ENCODE results near the gene PEX14. TPM values are rescaled to one million over a fixed set of nuclear protein-coding genes. Genes with fewer than 3 reads are reported as not detected.
A peak's percentile ranks its signal among the peaks of the same experiment; 100 is the strongest.

Gene PEX14
- total RNA-seq, 1 experiment from 2014 or later = 27.3 TPM

- ATAC-seq (peak; percentile 67), DNase-seq (ENCODE audit: low spot score) (peak; percentile 29)
- ChIA-PET POLR2A (no interaction called here), CTCF (interaction anchor here (0.7 to 4.5 kb wide), 17 partner anchors 11 to 529 kb away, joined by 3 to 48 read pairs (median 8); partner anchors contain the start of genes CASZ1 and CENPS)
- no peaks in the 10 kb centered on the region for H3K27me3 Mint-ChIP-seq (ENCODE audit: low read depth)
- no peaks in the 10 kb centered on the region for H3K9me3 Mint-ChIP-seq
- H3K4me3 Mint-ChIP-seq = no peak overlapping the region
- H3K27ac Mint-ChIP-seq = peak overlapping the region; percentile 92
- TF ChIP-seq, protein P1, sequence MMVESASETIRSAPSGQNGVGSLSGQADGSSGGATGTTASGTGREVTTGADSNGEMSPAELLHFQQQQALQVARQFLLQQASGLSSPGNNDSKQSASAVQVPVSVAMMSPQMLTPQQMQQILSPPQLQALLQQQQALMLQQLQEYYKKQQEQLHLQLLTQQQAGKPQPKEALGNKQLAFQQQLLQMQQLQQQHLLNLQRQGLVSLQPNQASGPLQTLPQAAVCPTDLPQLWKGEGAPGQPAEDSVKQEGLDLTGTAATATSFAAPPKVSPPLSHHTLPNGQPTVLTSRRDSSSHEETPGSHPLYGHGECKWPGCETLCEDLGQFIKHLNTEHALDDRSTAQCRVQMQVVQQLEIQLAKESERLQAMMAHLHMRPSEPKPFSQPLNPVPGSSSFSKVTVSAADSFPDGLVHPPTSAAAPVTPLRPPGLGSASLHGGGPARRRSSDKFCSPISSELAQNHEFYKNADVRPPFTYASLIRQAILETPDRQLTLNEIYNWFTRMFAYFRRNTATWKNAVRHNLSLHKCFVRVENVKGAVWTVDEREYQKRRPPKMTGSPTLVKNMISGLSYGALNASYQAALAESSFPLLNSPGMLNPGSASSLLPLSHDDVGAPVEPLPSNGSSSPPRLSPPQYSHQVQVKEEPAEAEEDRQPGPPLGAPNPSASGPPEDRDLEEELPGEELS (CRISPR knock-in tag; IDR thresholded peaks at IDR 0.05) = no peak
- TF ChIP-seq, protein P2, sequence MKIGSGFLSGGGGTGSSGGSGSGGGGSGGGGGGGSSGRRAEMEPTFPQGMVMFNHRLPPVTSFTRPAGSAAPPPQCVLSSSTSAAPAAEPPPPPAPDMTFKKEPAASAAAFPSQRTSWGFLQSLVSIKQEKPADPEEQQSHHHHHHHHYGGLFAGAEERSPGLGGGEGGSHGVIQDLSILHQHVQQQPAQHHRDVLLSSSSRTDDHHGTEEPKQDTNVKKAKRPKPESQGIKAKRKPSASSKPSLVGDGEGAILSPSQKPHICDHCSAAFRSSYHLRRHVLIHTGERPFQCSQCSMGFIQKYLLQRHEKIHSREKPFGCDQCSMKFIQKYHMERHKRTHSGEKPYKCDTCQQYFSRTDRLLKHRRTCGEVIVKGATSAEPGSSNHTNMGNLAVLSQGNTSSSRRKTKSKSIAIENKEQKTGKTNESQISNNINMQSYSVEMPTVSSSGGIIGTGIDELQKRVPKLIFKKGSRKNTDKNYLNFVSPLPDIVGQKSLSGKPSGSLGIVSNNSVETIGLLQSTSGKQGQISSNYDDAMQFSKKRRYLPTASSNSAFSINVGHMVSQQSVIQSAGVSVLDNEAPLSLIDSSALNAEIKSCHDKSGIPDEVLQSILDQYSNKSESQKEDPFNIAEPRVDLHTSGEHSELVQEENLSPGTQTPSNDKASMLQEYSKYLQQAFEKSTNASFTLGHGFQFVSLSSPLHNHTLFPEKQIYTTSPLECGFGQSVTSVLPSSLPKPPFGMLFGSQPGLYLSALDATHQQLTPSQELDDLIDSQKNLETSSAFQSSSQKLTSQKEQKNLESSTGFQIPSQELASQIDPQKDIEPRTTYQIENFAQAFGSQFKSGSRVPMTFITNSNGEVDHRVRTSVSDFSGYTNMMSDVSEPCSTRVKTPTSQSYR (CRISPR knock-in tag; IDR thresholded peaks at IDR 0.05) = no peak
- TF ChIP-seq, protein P3, sequence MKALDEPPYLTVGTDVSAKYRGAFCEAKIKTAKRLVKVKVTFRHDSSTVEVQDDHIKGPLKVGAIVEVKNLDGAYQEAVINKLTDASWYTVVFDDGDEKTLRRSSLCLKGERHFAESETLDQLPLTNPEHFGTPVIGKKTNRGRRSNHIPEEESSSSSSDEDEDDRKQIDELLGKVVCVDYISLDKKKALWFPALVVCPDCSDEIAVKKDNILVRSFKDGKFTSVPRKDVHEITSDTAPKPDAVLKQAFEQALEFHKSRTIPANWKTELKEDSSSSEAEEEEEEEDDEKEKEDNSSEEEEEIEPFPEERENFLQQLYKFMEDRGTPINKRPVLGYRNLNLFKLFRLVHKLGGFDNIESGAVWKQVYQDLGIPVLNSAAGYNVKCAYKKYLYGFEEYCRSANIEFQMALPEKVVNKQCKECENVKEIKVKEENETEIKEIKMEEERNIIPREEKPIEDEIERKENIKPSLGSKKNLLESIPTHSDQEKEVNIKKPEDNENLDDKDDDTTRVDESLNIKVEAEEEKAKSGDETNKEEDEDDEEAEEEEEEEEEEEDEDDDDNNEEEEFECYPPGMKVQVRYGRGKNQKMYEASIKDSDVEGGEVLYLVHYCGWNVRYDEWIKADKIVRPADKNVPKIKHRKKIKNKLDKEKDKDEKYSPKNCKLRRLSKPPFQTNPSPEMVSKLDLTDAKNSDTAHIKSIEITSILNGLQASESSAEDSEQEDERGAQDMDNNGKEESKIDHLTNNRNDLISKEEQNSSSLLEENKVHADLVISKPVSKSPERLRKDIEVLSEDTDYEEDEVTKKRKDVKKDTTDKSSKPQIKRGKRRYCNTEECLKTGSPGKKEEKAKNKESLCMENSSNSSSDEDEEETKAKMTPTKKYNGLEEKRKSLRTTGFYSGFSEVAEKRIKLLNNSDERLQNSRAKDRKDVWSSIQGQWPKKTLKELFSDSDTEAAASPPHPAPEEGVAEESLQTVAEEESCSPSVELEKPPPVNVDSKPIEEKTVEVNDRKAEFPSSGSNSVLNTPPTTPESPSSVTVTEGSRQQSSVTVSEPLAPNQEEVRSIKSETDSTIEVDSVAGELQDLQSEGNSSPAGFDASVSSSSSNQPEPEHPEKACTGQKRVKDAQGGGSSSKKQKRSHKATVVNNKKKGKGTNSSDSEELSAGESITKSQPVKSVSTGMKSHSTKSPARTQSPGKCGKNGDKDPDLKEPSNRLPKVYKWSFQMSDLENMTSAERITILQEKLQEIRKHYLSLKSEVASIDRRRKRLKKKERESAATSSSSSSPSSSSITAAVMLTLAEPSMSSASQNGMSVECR (CRISPR knock-in tag; IDR thresholded peaks at IDR 0.05; ENCODE audit: borderline replicate concordance) = no peak
- TF ChIP-seq, protein P4, sequence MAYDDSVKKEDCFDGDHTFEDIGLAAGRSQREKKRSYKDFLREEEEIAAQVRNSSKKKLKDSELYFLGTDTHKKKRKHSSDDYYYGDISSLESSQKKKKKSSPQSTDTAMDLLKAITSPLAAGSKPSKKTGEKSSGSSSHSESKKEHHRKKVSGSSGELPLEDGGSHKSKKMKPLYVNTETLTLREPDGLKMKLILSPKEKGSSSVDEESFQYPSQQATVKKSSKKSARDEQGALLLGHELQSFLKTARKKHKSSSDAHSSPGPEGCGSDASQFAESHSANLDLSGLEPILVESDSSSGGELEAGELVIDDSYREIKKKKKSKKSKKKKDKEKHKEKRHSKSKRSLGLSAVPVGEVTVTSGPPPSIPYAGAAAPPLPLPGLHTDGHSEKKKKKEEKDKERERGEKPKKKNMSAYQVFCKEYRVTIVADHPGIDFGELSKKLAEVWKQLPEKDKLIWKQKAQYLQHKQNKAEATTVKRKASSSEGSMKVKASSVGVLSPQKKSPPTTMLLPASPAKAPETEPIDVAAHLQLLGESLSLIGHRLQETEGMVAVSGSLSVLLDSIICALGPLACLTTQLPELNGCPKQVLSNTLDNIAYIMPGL (CRISPR knock-in tag; IDR thresholded peaks at IDR 0.05) = no peak
- no peak for TF ChIP-seq AFF4 (CRISPR knock-in tag; IDR thresholded peaks at IDR 0.05; ENCODE audit: borderline replicate concordance)
- no peaks in the 10 kb centered on the region for H3K36me3 Mint-ChIP-seq
- peaks cover 42% of the 10 kb centered on the region for H3K4me1 Mint-ChIP-seq
Observed at GRCh38 chr1:10508511-10508951, 33.8 kb downstream of the PEX14 start.

DNA sequence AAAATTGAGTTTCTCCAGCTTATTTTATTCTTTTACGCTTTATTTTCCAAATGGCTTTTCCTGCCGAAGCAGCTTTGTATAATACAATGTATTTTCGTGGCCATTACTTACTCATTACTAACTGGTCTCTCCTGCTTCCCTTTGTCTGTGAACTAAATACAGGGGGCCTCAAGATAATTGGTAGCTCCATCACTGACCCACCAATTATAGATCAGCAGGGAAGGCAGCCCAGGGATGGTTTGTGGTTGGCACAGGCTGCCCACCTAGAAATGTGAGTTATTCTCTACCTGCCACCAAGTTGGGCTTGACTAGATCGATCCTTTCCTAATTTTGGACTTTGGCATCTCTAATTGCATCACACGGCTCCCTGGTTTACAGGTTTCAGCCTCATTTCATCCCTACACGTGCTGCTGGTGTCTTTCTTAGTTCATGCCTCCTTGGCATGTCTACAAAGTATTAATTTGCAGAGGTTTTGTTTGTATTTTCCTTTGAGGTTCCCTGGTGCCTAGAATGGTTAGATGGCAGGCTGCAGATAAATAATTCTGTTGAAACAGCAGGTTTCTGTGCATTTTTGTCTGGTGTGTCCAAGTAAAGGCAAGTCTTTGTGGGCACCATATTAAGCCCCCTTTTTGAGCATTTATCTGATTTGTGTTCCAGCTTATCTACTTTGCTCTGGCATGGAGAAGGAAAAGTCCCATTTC lies 35.2 kb downstream of the PEX14 start:
- H3K9me3 Mint-ChIP-seq = no peaks in the 10 kb centered on the region
- POLR2A ChIA-PET = no interaction called here
- peak overlapping the region; percentile 14; the same call in 1 of the 2 replicates for H3K27ac Mint-ChIP-seq
- peaks cover 56% of the 10 kb centered on the region for H3K4me1 Mint-ChIP-seq
- no peaks in the 10 kb centered on the region for H3K36me3 Mint-ChIP-seq
- CTCF ChIA-PET = interaction anchor here (1.1 to 4.5 kb wide), 6 partner anchors 10 to 528 kb away, joined by 3 to 48 read pairs (median 30); partner anchors contain the start of gene CENPS
- ATAC-seq = no peak
- no peaks in the 10 kb centered on the region for H3K27me3 Mint-ChIP-seq (ENCODE audit: low read depth)
- no peak for DNase-seq (ENCODE audit: low spot score)
- no peak overlapping the region for H3K4me3 Mint-ChIP-seq
- no peak for TF ChIP-seq PREB (CRISPR knock-in tag; IDR thresholded peaks at IDR 0.05; ENCODE audit: borderline replicate concordance)
- TF ChIP-seq NFATC4 (CRISPR knock-in tag; IDR thresholded peaks at IDR 0.05) = no peak
- no peak for TF ChIP-seq SP1 (CRISPR knock-in tag; conservative IDR thresholded peaks at IDR 0.05)
- no peak for TF ChIP-seq AFF4 (CRISPR knock-in tag; IDR thresholded peaks at IDR 0.05; ENCODE audit: borderline replicate concordance)
- TF ChIP-seq ZNF416 (CRISPR knock-in tag; IDR thresholded peaks at IDR 0.05) = no peak

Data from WTC11 (cell line).